H1 (cell line): ENCODE measurements around the gene ARSB. TPM values are rescaled to one million over a fixed set of nuclear protein-coding genes. Genes with fewer than 3 reads are reported as not detected.

Experiments
- CTCF ChIA-PET: fragments of 300-600 bp; sonication (Branson Sonifier 250); formaldehyde crosslinking; loops from one replicate; lab custom pipeline; 2021; ENCODE audit not compliant: partially characterized antibody; lab: Charles Lee
- POLR2A ChIA-PET: fragments of 300-600 bp; sonication (Branson Sonifier 250); formaldehyde crosslinking; loops from one replicate; lab custom pipeline; 2021; ENCODE audit warnings: inconsistent platforms; ENCODE audit not compliant: partially characterized antibody; lab: Charles Lee
- DNase-seq, 2 experiments: peaks; one replicate each; pipeline versions ENCODE4 v3.0.0 to v3.0.0-alpha.2; 2010 to 2022; ENCODE audit warnings: low spot score in 2 of 2, low read depth in 1 of 2, mixed read lengths in 1 of 2
- FAIRE-seq: peaks from 2 replicates; lab custom pipeline; 2011; peaks lifted over from hg19 to GRCh38; lab: Jason Lieb, UNC
- H2AFZ ChIP-seq: 2 replicates; pipeline ENCODE4 v1.8.1; 2012; ENCODE audit warnings: low read length, inconsistent platforms
- H2AK5ac ChIP-seq: 2 replicates; pipeline ENCODE4 v1.6.1; 2013; ENCODE audit warnings: low read depth, low read length
- H2BK120ac ChIP-seq: replicated peaks from 2 replicates; pipeline ENCODE3; 2013; ENCODE audit warnings: low read depth, low read length, inconsistent platforms
- H2BK12ac ChIP-seq: 2 replicates; pipeline ENCODE4 v1.6.1; 2013; ENCODE audit warnings: low read depth, low read length
- H2BK15ac ChIP-seq: 2 replicates; pipeline ENCODE4 v1.6.1; 2013; ENCODE audit warnings: low read length
- H2BK20ac ChIP-seq: 2 replicates; pipeline ENCODE4 v1.6.1; 2013; ENCODE audit warnings: low read length
- H2BK5ac ChIP-seq: 2 replicates; pipeline ENCODE4 v1.6.1; 2013; ENCODE audit warnings: low read depth, low read length
- H3K14ac ChIP-seq: 2 replicates; pipeline ENCODE4 v1.6.1; 2013; ENCODE audit warnings: inconsistent platforms; ENCODE audit not compliant: insufficient read length
- H3K18ac ChIP-seq: 2 replicates; pipeline ENCODE4 v1.6.1; 2013; ENCODE audit warnings: low read length; ENCODE audit errors: extremely low read depth
- H3K23ac ChIP-seq: 2 replicates; pipeline ENCODE4 v1.6.1; 2013; ENCODE audit warnings: inconsistent platforms; ENCODE audit not compliant: insufficient read length
- H3K23me2 ChIP-seq: 2 replicates; pipeline ENCODE4 v1.6.1; 2013; ENCODE audit warnings: low read depth, low read length
- H3K27ac ChIP-seq: 2 replicates; pipeline ENCODE4 v1.6.1; 2011; ENCODE audit warnings: low read depth, low read length, inconsistent platforms
- H3K27me3 ChIP-seq, 4 experiments: replicated peaks in 1 of 4; 1 replicate in 1 of 4; 2 replicates in 3 of 4; pipeline versions ENCODE4 v1.6.1 to v1.8.1; 2011 to 2013; ENCODE audit warnings: low read length in 3 of 4, mild to moderate bottlenecking in 3 of 4, inconsistent platforms in 2 of 4, mixed read lengths in 2 of 4, moderate library complexity in 1 of 4; ENCODE audit not compliant: control insufficient read depth in 3 of 4, insufficient read depth in 3 of 4; ENCODE audit errors: extremely low read depth in 1 of 4
- H3K36me3 ChIP-seq, 4 experiments: 2 replicates each; pipeline versions ENCODE4 v1.6.1 to v1.8.1; 2011 to 2013; ENCODE audit warnings: mild to moderate bottlenecking in 4 of 4, low read length in 3 of 4, moderate library complexity in 2 of 4, control low read depth in 1 of 4, inconsistent platforms in 1 of 4; ENCODE audit not compliant: insufficient read depth in 4 of 4, control insufficient read depth in 2 of 4
- H3K4ac ChIP-seq: replicated peaks from 2 replicates; pipeline ENCODE3; 2013; ENCODE audit warnings: low read length, low read depth, mixed read lengths, inconsistent platforms; ENCODE audit not compliant: insufficient read length
- H3K4me1 ChIP-seq, 4 experiments: replicated peaks in 1 of 4; 1 replicate in 1 of 4; 2 replicates in 3 of 4; pipeline versions ENCODE4 v1.6.1 to v1.8.1; 2011 to 2013; ENCODE audit warnings: low read length in 3 of 4, inconsistent platforms in 2 of 4, mixed read lengths in 1 of 4; ENCODE audit not compliant: insufficient read depth in 4 of 4, control insufficient read depth in 3 of 4
- H3K4me2 ChIP-seq, 2 experiments: 2 replicates each; pipeline versions ENCODE4 v1.6.1 to v1.8.1; 2011 to 2013; ENCODE audit warnings: low read depth in 2 of 2, low read length in 2 of 2, control low read depth in 1 of 2, inconsistent platforms in 1 of 2, mild to moderate bottlenecking in 1 of 2; ENCODE audit not compliant: insufficient read depth in 1 of 2
- H3K4me3 ChIP-seq, 4 experiments: fragments of 200-600, 300-600 bp in 1 of 4; sonication (generic), shearing (Covaris generic), sonication (Bioruptor Twin) in 1 of 4; 2 replicates each; pipeline versions ENCODE4 v1.5.1 to v1.8.1; 2011 to 2016; ENCODE audit warnings: low read length in 4 of 4, low read depth in 3 of 4, control low read depth in 2 of 4, inconsistent platforms in 2 of 4, mild to moderate bottlenecking in 2 of 4, mixed read lengths in 1 of 4, moderate library complexity in 1 of 4; ENCODE audit not compliant: insufficient read depth in 2 of 4; ENCODE audit errors: extremely low read depth in 1 of 4
- H3K56ac ChIP-seq: replicated peaks from 2 replicates; pipeline ENCODE3; 2013; ENCODE audit warnings: low read depth, mild to moderate bottlenecking, mixed read lengths, low read length, inconsistent platforms; ENCODE audit not compliant: insufficient read length
- H3K79me1 ChIP-seq: 2 replicates; pipeline ENCODE4 v1.6.1; 2013; ENCODE audit warnings: low read depth, low read length, control low read depth
- H3K79me2 ChIP-seq, 2 experiments: 2 replicates each; pipeline versions ENCODE4 v1.6.1 to v1.8.1; 2012 to 2013; ENCODE audit warnings: low read length in 2 of 2, mild to moderate bottlenecking in 2 of 2, inconsistent platforms in 1 of 2; ENCODE audit not compliant: insufficient read depth in 2 of 2, control insufficient read depth in 1 of 2
- H3K9ac ChIP-seq, 4 experiments: replicated peaks in 1 of 4; 1 replicate in 1 of 4; 2 replicates in 3 of 4; pipeline versions ENCODE4 v1.6.1 to v1.8.1; 2011 to 2013; ENCODE audit warnings: low read depth in 3 of 4, low read length in 3 of 4, control low read depth in 2 of 4, mild to moderate bottlenecking in 2 of 4, moderate library complexity in 2 of 4, inconsistent platforms in 1 of 4; ENCODE audit errors: extremely low read depth in 1 of 4
- H3K9me3 ChIP-seq, 2 experiments: 2 replicates each; pipeline versions ENCODE4 v1.6.1 to v1.8.1; 2012 to 2013; ENCODE audit warnings: mild to moderate bottlenecking in 2 of 2, moderate library complexity in 2 of 2, control low read depth in 1 of 2, inconsistent platforms in 1 of 2, low read depth in 1 of 2, low read length in 1 of 2, mixed read lengths in 1 of 2; ENCODE audit not compliant: insufficient read depth in 2 of 2
- H4K20me1 ChIP-seq, 2 experiments: replicated peaks in 1 of 2; 2 replicates each; pipeline versions ENCODE3 to v1.8.1; 2011 to 2013; ENCODE audit warnings: inconsistent platforms in 2 of 2, low read length in 2 of 2, mild to moderate bottlenecking in 1 of 2; ENCODE audit not compliant: insufficient read depth in 2 of 2, control insufficient read depth in 1 of 2
- H4K5ac ChIP-seq: 2 replicates; pipeline ENCODE4 v1.6.1; 2013; ENCODE audit warnings: low read length, low read depth, mixed read lengths, inconsistent platforms; ENCODE audit not compliant: insufficient read length
- H4K8ac ChIP-seq: 2 replicates; pipeline ENCODE4 v1.8.0; 2013; ENCODE audit warnings: mild to moderate bottlenecking, moderate library complexity, low read length, inconsistent platforms; ENCODE audit not compliant: insufficient read depth; ENCODE audit errors: extremely low read depth
- H4K91ac ChIP-seq: replicated peaks from 2 replicates; pipeline ENCODE3; 2013; ENCODE audit warnings: low read length, mixed read lengths, inconsistent platforms; ENCODE audit not compliant: insufficient read length
- BCL11A ChIP-seq, 2 experiments: IDR thresholded peaks; one replicate each; pipeline ENCODE4 v1.6.1; 2011; ENCODE audit warnings: low read depth in 2 of 2, low read length in 2 of 2, mild to moderate bottlenecking in 2 of 2
- BRCA1 ChIP-seq: IDR thresholded peaks from 2 replicates; pipeline ENCODE4 v1.6.1; 2012; ENCODE audit warnings: low read depth, low read length, improper control_type of control experiment
- CTBP2 ChIP-seq: IDR thresholded peaks from 2 replicates; pipeline ENCODE4 v1.7.0; 2011; ENCODE audit warnings: borderline replicate concordance, mild to moderate bottlenecking, moderate library complexity, mixed read lengths, low read length; ENCODE audit not compliant: insufficient read depth, insufficient read length
- EGR1 ChIP-seq: IDR thresholded peaks from 2 replicates; pipeline ENCODE4 v1.6.1; 2011; ENCODE audit warnings: low read depth, low read length, borderline replicate concordance
- KDM1A ChIP-seq: fragments of 200-600, 300-600 bp; sonication (generic); IDR thresholded peaks from 2 replicates; pipeline ENCODE4 v1.7.1; 2016; ENCODE audit warnings: mild to moderate bottlenecking, low read length, borderline replicate concordance
- KDM5A ChIP-seq: fragments of 200-600 bp; IDR thresholded peaks from 2 replicates; pipeline ENCODE4 v1.7.1; 2012; ENCODE audit warnings: mild to moderate bottlenecking, low read length, inconsistent platforms, mixed read lengths
- MAFK ChIP-seq: IDR thresholded peaks from 2 replicates; pipeline ENCODE4 v1.6.1; 2012; ENCODE audit warnings: low read depth, mild to moderate bottlenecking, improper control_type of control experiment, low read length
- NRF1 ChIP-seq: IDR thresholded peaks from 2 replicates; pipeline ENCODE4 v1.6.1; 2011; ENCODE audit warnings: mild to moderate bottlenecking, low read depth, low read length, improper control_type of control experiment
- SAP30 ChIP-seq: fragments of 300-600 bp; sonication (generic); IDR thresholded peaks from 2 replicates; pipeline ENCODE4 v1.7.1; 2012; ENCODE audit warnings: low read length, moderate library complexity, mild to moderate bottlenecking, inconsistent platforms; ENCODE audit not compliant: insufficient read depth, insufficient replicate concordance
- SP1 ChIP-seq: IDR thresholded peaks from 2 replicates; pipeline ENCODE4 v1.6.1; 2011; ENCODE audit warnings: low read depth, low read length
- SP2 ChIP-seq: IDR thresholded peaks from 2 replicates; pipeline ENCODE4 v1.6.1; 2012; ENCODE audit warnings: mild to moderate bottlenecking, low read length, inconsistent platforms
- SUZ12 ChIP-seq: fragments of 200-600 bp; sonication (generic); IDR thresholded peaks from 2 replicates; pipeline ENCODE4 v1.6.1; 2012; ENCODE audit warnings: mild to moderate bottlenecking, inconsistent platforms, low read length, moderate library complexity, mixed read lengths
- WGBS, 2 experiments: shearing (Covaris generic) in 1 of 2; methylation state at CpG; one replicate each; pipeline versions ENCODE4 v1.1.6 to v1.1.7; 2013 to 2015; ENCODE audit warnings: low lambda C conversion rate in 2 of 2, mixed read lengths in 2 of 2, inconsistent platforms in 1 of 2, low coverage in 1 of 2, missing lambda C conversion rate in 1 of 2; ENCODE audit not compliant: insufficient replicate concordance in 2 of 2, insufficient coverage in 1 of 2, insufficient read length in 1 of 2; ENCODE audit errors: extremely low coverage in 1 of 2, missing lambda C conversion rate in 1 of 2; 5-methylcytosine and 5-hydroxymethylcytosine counted together
- polyA plus RNA-seq, 7 experiments: library from polyadenylated mRNA; depleted of rRNA in 3 of 7; stranded (reverse) in 5 of 7; unstranded in 2 of 7; fragments of >200 nt in 5 of 7; fragments of 200-250 nt in 2 of 7; gene quantifications; 1 replicate in 5 of 7; 2 replicates in 1 of 7; 4 replicates in 1 of 7; pipeline versions ENCODE4 v1.2.1 to v1.2.3, GENCODE V29; 2011 to 2013; ENCODE audit warnings: missing spikeins in 2 of 7, mixed read lengths in 2 of 7
- total RNA-seq: library from RNA; stranded (reverse); fragmentation: NEBNext Ultra II Directional; extraction: Animal tissue kit (Norgen Biotek cat#: 25700); gene quantifications from 2 replicates; pipeline ENCODE4 v1.2.1, GENCODE V29; 2021

Gene ARSB
- total and polyA plus RNA-seq, 2 of the 8 experiments (the other 6 are each of a cell fraction or from before 2014, with no cell fraction given), result 6.4 to 13.9 TPM

GRCh38 chr5:78803941-78804340 lies 181.2 kb downstream of the ARSB start:
- FAIRE-seq, result no peak
- no peak overlapping the region for H2AK5ac ChIP-seq
- H3K23ac ChIP-seq, result no peak overlapping the region
- H4K20me1 ChIP-seq, result no peaks in the 10 kb centered on the region
- no peaks in the 10 kb centered on the region for H3K79me1 ChIP-seq
- no peak overlapping the region for H3K56ac ChIP-seq
- H3K4me2 ChIP-seq, result no peak overlapping the region
- H4K91ac ChIP-seq, result no peak overlapping the region
- H2BK5ac ChIP-seq, result no peak overlapping the region
- no peaks in the 10 kb centered on the region; a peak in 1 of 4 replicates for H3K79me2 ChIP-seq
- peaks cover 6 to 8% of the 10 kb centered on the region in 2 experiments; a peak in 3 of 4 replicates for H3K9me3 ChIP-seq
- no peak overlapping the region for H3K4ac ChIP-seq
- no peaks in the 10 kb centered on the region for H3K36me3 ChIP-seq
- H3K18ac ChIP-seq, result no peak overlapping the region
- no peak overlapping the region for H4K5ac ChIP-seq
- no peak overlapping the region for H3K4me3 ChIP-seq
- H3K27me3 ChIP-seq, result no peaks in the 10 kb centered on the region
- POLR2A ChIA-PET, result no interaction called here
- H2AFZ ChIP-seq, result no peak overlapping the region
- TF ChIP-seq SAP30, result no peak
- TF ChIP-seq NRF1, result no peak
- no peak for TF ChIP-seq BCL11A (IDR thresholded peaks at IDR 0.05; ENCODE audit: low read depth in 2 of 2, low read length in 2 of 2)
- no peak for TF ChIP-seq SP1
- no peak for TF ChIP-seq SP2
- TF ChIP-seq SUZ12, result no peak
- TF ChIP-seq MAFK, result no peak
- TF ChIP-seq EGR1, result no peak
- no peak for TF ChIP-seq KDM5A
- TF ChIP-seq KDM1A, result no peak
- TF ChIP-seq BRCA1, result no peak
- no peak for TF ChIP-seq CTBP2
- TF ChIP-seq, all 59 proteins: peak for 0
- H3K23me2 ChIP-seq, result no peaks in the 10 kb centered on the region
- WGBS, 2 experiments, result 79% methylated on average over 2 of the region's 2 CpGs; no CpG with 5 or more reads in 1 of the 2 experiments
- no peak overlapping the region for H3K27ac ChIP-seq
- no peak overlapping the region for H4K8ac ChIP-seq
- CTCF ChIA-PET, result interaction anchor here (0.6 to 1.5 kb wide), 3 partner anchors 9 to 340 kb away, joined by 3 to 7 read pairs (median 3); no protein-coding TSS in a partner anchor
- H3K14ac ChIP-seq, result no peak overlapping the region
- H2BK20ac ChIP-seq, result no peak overlapping the region
- no peak overlapping the region for H2BK15ac ChIP-seq
- H3K4me1 ChIP-seq, result no peaks in the 10 kb centered on the region
- H2BK12ac ChIP-seq, result no peak overlapping the region
- no peak overlapping the region for H2BK120ac ChIP-seq
- no peak for DNase-seq
- H3K9ac ChIP-seq, result no peak overlapping the region
